HepG2 (cell line): ENCODE results near the gene GRAMD1B. TPM values are rescaled to one million over a fixed set of nuclear protein-coding genes. Genes with fewer than 3 reads are reported as not detected.

Experiments
- ATAC-seq: fragments of 200-7000 bp; cut with Tn5 transposase; 3 replicates; pipeline ENCODE4 v1.9.1; 2020; ENCODE audit warnings: mild to moderate bottlenecking, moderate library complexity
- BruUV-seq: library from RNA; stranded (reverse); fragments of 400-500 nt; replicated peaks from 2 replicates; lab custom pipeline; 2021; lab: Mats Ljungman, UMichigan
- CTCF ChIA-PET: fragments of 300-600 bp; formaldehyde crosslinking; extraction: SDS; loops from one replicate; lab custom pipeline; 2021; ENCODE audit warnings: low total read pairs, inconsistent platforms, low intra/inter-chr PET ratio; lab: Yijun Ruan, JAX
- POLR2A ChIA-PET: fragments of 350-600 bp; sonication (Branson Sonifier 250); formaldehyde crosslinking; loops from one replicate; lab custom pipeline; 2020; ENCODE audit warnings: antibody characterized with exemption, inconsistent platforms; lab: Yijun Ruan, JAX
- DNase-seq: peaks from one replicate; pipeline ENCODE4 v3.0.0-alpha.2; 2015; ENCODE audit warnings: low spot score
- FAIRE-seq: peaks from 3 replicates; lab custom pipeline; 2011; peaks lifted over from hg19 to GRCh38; lab: Jason Lieb, UNC
- H2AFZ ChIP-seq: one replicate; pipeline ENCODE4 v1.6.1; 2011; ENCODE audit warnings: low read length, inconsistent platforms
- H3K27ac ChIP-seq: fragments of 300-600 bp; 3 replicates; pipeline ENCODE4 v1.8.0; 2011; ENCODE audit warnings: mixed run types, mild to moderate bottlenecking, mixed read lengths, low read length, inconsistent platforms; ENCODE audit not compliant: insufficient read depth; ENCODE audit errors: extremely low read length
- H3K27me3 ChIP-seq, 2 experiments: fragments of 200-600 bp in 1 of 2; 2 replicates in 1 of 2; 3 replicates in 1 of 2; pipeline versions ENCODE4 v1.6.0 to v1.8.0; 2011; ENCODE audit warnings: low read length in 2 of 2, mild to moderate bottlenecking in 2 of 2, moderate library complexity in 2 of 2, inconsistent platforms in 1 of 2; ENCODE audit not compliant: insufficient read depth in 2 of 2, control insufficient read depth in 1 of 2
- H3K36me3 ChIP-seq, 2 experiments: fragments of 200-600 bp in 1 of 2; replicated peaks in 1 of 2; 2 replicates in 1 of 2; 3 replicates in 1 of 2; pipeline versions ENCODE4 v1.5.1 to v1.8.0; 2011; ENCODE audit warnings: low read length in 2 of 2, inconsistent platforms in 1 of 2; ENCODE audit not compliant: insufficient read depth in 2 of 2, control insufficient read depth in 1 of 2
- H3K4me1 ChIP-seq: 2 replicates; pipeline ENCODE4 v1.5.1; 2012; ENCODE audit warnings: low read length, inconsistent platforms; ENCODE audit not compliant: insufficient read depth
- H3K4me2 ChIP-seq: 2 replicates; pipeline ENCODE4 v1.6.0; 2011; ENCODE audit warnings: low read depth, low read length, inconsistent platforms
- H3K4me3 ChIP-seq, 3 experiments: fragments of 200-600 bp in 1 of 3; sonication (generic), shearing (Covaris generic) in 1 of 3; replicated peaks in 1 of 3; 2 replicates each; pipeline ENCODE4 v1.5.1; 2011 to 2016; ENCODE audit warnings: low read length in 3 of 3, inconsistent platforms in 2 of 3, low read depth in 2 of 3, mild to moderate bottlenecking in 2 of 3, control low read depth in 1 of 3, mixed read lengths in 1 of 3; ENCODE audit not compliant: insufficient read depth in 1 of 3
- H3K79me2 ChIP-seq: one replicate; pipeline ENCODE4 v1.6.1; 2011; ENCODE audit warnings: low read length, inconsistent platforms; ENCODE audit not compliant: insufficient read depth
- H3K9ac ChIP-seq: 2 replicates; pipeline ENCODE4 v1.6.0; 2011; ENCODE audit warnings: mild to moderate bottlenecking, low read depth, low read length, inconsistent platforms; ENCODE audit not compliant: insufficient read depth
- H3K9me3 ChIP-seq: 2 replicates; pipeline ENCODE4 v1.5.1; 2012; ENCODE audit warnings: mild to moderate bottlenecking, low read length
- H4K20me1 ChIP-seq: 2 replicates; pipeline ENCODE4 v1.6.0; 2011; ENCODE audit warnings: inconsistent platforms, mild to moderate bottlenecking, low read length, moderate library complexity; ENCODE audit not compliant: insufficient read depth
- BRF2 ChIP-seq: sonication (generic); formaldehyde crosslinking; IDR thresholded peaks from 2 replicates; pipeline ENCODE4 v1.8.1; 2022; ENCODE audit warnings: mild to moderate bottlenecking, missing genetic modification reagents
- DDIT3 ChIP-seq: sonication (generic); formaldehyde crosslinking; IDR thresholded peaks from 2 replicates; pipeline ENCODE4 v1.4.0; 2020; ENCODE audit warnings: mild to moderate bottlenecking, missing genetic modification reagents
- FOSL1 ChIP-seq: sonication (generic); formaldehyde crosslinking; IDR thresholded peaks from 2 replicates; pipeline ENCODE4 v1.9.0; 2021; ENCODE audit warnings: missing genetic modification reagents, borderline replicate concordance
- IRF9 ChIP-seq: sonication (generic); formaldehyde crosslinking; IDR thresholded peaks from 2 replicates; pipeline ENCODE4 v1.8.0; 2022; ENCODE audit warnings: missing genetic modification reagents, mild to moderate bottlenecking, borderline replicate concordance
- MTA1 ChIP-seq: sonication (generic); formaldehyde crosslinking; IDR thresholded peaks from 2 replicates; pipeline ENCODE4 v1.4.0; 2020; ENCODE audit warnings: missing genetic modification reagents, mild to moderate bottlenecking, borderline replicate concordance
- REL ChIP-seq: sonication (generic); formaldehyde crosslinking; conservative IDR thresholded peaks from 2 replicates; pipeline ENCODE4 v1.8.0; 2022; ENCODE audit warnings: mild to moderate bottlenecking, missing genetic modification reagents, moderate library complexity
- SMYD3 ChIP-seq: sonication (generic); formaldehyde crosslinking; IDR thresholded peaks from 2 replicates; pipeline ENCODE4 v1.8.1; 2023; ENCODE audit warnings: mild to moderate bottlenecking, missing genetic modification reagents
- TCF7 ChIP-seq: sonication (generic); IDR thresholded peaks from 2 replicates; pipeline ENCODE4 v1.6.1; 2016; ENCODE audit warnings: antibody characterized with exemption, low read depth
- ZC3H4 ChIP-seq: sonication (generic); formaldehyde crosslinking; IDR thresholded peaks from 2 replicates; pipeline ENCODE4 v1.4.0; 2020; ENCODE audit warnings: missing genetic modification reagents, borderline replicate concordance
- ZSCAN31 ChIP-seq: sonication (generic); formaldehyde crosslinking; IDR thresholded peaks from 2 replicates; pipeline ENCODE4 v1.5.0; 2020; ENCODE audit warnings: low read depth, mild to moderate bottlenecking, missing genetic modification reagents
- WGBS: methylation state at CpG from one replicate; pipeline ENCODE4 v1.1.6; 2017; ENCODE audit warnings: low lambda C conversion rate; 5-methylcytosine and 5-hydroxymethylcytosine counted together
- in situ Hi-C: cut with HindIII; loops from 2 replicates; pipeline ENCODE4 v1.10.0; 2017; ENCODE audit warnings: low pct_unique_long_range_greater_than_20kb; ENCODE audit not compliant: extremely low pct_ligation_motif_present
- intact Hi-C: fragments of 100-400 bp; cut with micrococcal nuclease; formaldehyde crosslinking; loops from one replicate; pipeline ENCODE4 v1.10.0; 2022; ENCODE audit not compliant: unreplicated experiment
- polyA plus RNA-seq, 8 experiments: library from polyadenylated mRNA; depleted of rRNA in 3 of 8; stranded (reverse) in 7 of 8; unstranded in 1 of 8; fragments of >200 nt; fragmentation: Illumina TruSeq in 4 of 8; extraction: Trizol in 4 of 8; gene quantifications; 2 replicates each; pipeline versions ENCODE4 v1.2.1 to v1.2.3, GENCODE V29; 2011 to 2016; ENCODE audit warnings: low read depth in 4 of 8, missing spikeins in 1 of 8, mixed read lengths in 1 of 8; ENCODE audit not compliant: insufficient read depth in 1 of 8
- total RNA-seq, 5 experiments: library from RNA; depleted of rRNA; stranded (reverse); fragments of >200 nt; fragmentation: Illumina TruSeq; extraction: Trizol; gene quantifications; 2 replicates each; pipeline ENCODE4 v1.2.3, GENCODE V29; 2016; ENCODE audit warnings: low read depth in 1 of 5
- TF ChIP-seq, protein P1 (sequence below): sonication (generic); formaldehyde crosslinking; IDR thresholded peaks from 2 replicates; pipeline ENCODE4 v1.4.0; 2020; ENCODE audit warnings: missing genetic modification reagents, mild to moderate bottlenecking, borderline replicate concordance

The GRAMD1B gene
- total and polyA plus RNA-seq, 2 of the 13 experiments (the other 11 are each of a cell fraction or from before 2014, with no cell fraction given): 0.12 TPM; not detected in 1

- in situ Hi-C loops (no loop called here), intact Hi-C loops (no loop called here)
- ATAC-seq (no peak), DNase-seq (no peak), FAIRE-seq (no peak)
- no peak overlapping the region for H3K4me3 ChIP-seq
- TF ChIP-seq FOSL1: no peak
- no peak for TF ChIP-seq SMYD3 (CRISPR knock-in tag)
- no peak for TF ChIP-seq MTA1 (CRISPR knock-in tag)
- TF ChIP-seq REL (CRISPR knock-in tag): no peak
- no peak for TF ChIP-seq ZC3H4 (CRISPR knock-in tag)
- no peak for TF ChIP-seq IRF9
- TF ChIP-seq, protein P1, sequence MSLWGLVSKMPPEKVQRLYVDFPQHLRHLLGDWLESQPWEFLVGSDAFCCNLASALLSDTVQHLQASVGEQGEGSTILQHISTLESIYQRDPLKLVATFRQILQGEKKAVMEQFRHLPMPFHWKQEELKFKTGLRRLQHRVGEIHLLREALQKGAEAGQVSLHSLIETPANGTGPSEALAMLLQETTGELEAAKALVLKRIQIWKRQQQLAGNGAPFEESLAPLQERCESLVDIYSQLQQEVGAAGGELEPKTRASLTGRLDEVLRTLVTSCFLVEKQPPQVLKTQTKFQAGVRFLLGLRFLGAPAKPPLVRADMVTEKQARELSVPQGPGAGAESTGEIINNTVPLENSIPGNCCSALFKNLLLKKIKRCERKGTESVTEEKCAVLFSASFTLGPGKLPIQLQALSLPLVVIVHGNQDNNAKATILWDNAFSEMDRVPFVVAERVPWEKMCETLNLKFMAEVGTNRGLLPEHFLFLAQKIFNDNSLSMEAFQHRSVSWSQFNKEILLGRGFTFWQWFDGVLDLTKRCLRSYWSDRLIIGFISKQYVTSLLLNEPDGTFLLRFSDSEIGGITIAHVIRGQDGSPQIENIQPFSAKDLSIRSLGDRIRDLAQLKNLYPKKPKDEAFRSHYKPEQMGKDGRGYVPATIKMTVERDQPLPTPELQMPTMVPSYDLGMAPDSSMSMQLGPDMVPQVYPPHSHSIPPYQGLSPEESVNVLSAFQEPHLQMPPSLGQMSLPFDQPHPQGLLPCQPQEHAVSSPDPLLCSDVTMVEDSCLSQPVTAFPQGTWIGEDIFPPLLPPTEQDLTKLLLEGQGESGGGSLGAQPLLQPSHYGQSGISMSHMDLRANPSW (CRISPR knock-in tag): no peak
- TF ChIP-seq BRF2 (CRISPR knock-in tag): no peak
- no peak for TF ChIP-seq TCF7
- no peak for TF ChIP-seq ZSCAN31 (CRISPR knock-in tag)
- no peak for TF ChIP-seq DDIT3 (CRISPR knock-in tag)
- no peaks in the 10 kb centered on the region for H3K79me2 ChIP-seq
- H3K36me3 ChIP-seq: no peaks in the 10 kb centered on the region
- H3K4me1 ChIP-seq: no peaks in the 10 kb centered on the region
- peaks cover 5 to 37% of the 10 kb centered on the region in 2 experiments; a peak in 4 of 5 replicates for H3K27me3 ChIP-seq
- ChIA-PET CTCF (no interaction called here), POLR2A (no interaction called here)
- no peaks in the 10 kb centered on the region for H3K9me3 ChIP-seq
- no peak overlapping the region for H2AFZ ChIP-seq
- H4K20me1 ChIP-seq: no peaks in the 10 kb centered on the region
- H3K27ac ChIP-seq: no peak overlapping the region
- H3K4me2 ChIP-seq: no peak overlapping the region
- no TSS peak for BruUV-seq
- H3K9ac ChIP-seq: no peak overlapping the region
- 3% methylated on average over 3 of the region's 3 CpGs for WGBS
Observed at GRCh38 chr11:123521001-123521400, 90.9 kb downstream of the GRAMD1B start.
